HCT116 (cell line): ENCODE data around the gene FHOD3. TPM values are rescaled to one million over a fixed set of nuclear protein-coding genes. Genes with fewer than 3 reads are reported as not detected.

ENCODE experiments used
- ATAC-seq: fragments of 200-7000 bp; cut with Tn5 transposase; 2 replicates; pipeline ENCODE4 v1.9.1; 2020; ENCODE audit warnings: mild to moderate bottlenecking, moderate library complexity
- BruUV-seq: library from RNA; stranded (reverse); fragments of 400-500 nt; replicated peaks from 2 replicates; lab custom pipeline; 2021; lab: Mats Ljungman, UMichigan
- CTCF ChIA-PET: fragments of 300-600 bp; sonication (Branson Sonifier 250); formaldehyde crosslinking; loops from one replicate; lab custom pipeline; 2021; ENCODE audit warnings: antibody characterized with exemption; lab: Charles Lee
- POLR2A ChIA-PET: fragments of 300-600, 350-600 bp; sonication (Branson Sonifier 250); formaldehyde crosslinking; loops from one replicate; lab custom pipeline; 2021; ENCODE audit warnings: antibody characterized with exemption; lab: Charles Lee
- RAD21 ChIA-PET, 2 experiments: fragments of 300-600 bp; sonication (Branson Sonifier 250); formaldehyde crosslinking; loops; one replicate each; lab custom pipeline; 2023; ENCODE audit warnings: low total read pairs in 2 of 2; ENCODE audit not compliant: uncharacterized antibody in 2 of 2, unreplicated experiment in 2 of 2, low non-redundant PET in 1 of 2; lab: Charles Lee
- DNase-seq: peaks from one replicate; pipeline ENCODE4 v3.0.0-alpha.2; 2010; ENCODE audit warnings: low read depth, low spot score
- H2AFZ ChIP-seq: fragments of 200-600 bp; shearing (Covaris generic), sonication (generic); 2 replicates; pipeline ENCODE4 v1.6.1; 2017; ENCODE audit warnings: low read depth, mixed run types, mixed read lengths, antibody characterized with exemption, low read length; ENCODE audit not compliant: poor library complexity, severe bottlenecking
- H3K27ac ChIP-seq: 2 replicates; pipeline ENCODE4 v1.5.1; 2012; ENCODE audit warnings: low read depth, low read length
- H3K27me3 ChIP-seq: fragments of 200-600 bp; sonication (generic); 2 replicates; pipeline ENCODE4 v1.6.1; 2016; ENCODE audit warnings: mixed run types, low read length, mixed read lengths; ENCODE audit not compliant: insufficient read depth
- H3K36me3 ChIP-seq, 2 experiments: fragments of 200-500 bp in 1 of 2; fragments of 200-600 bp in 1 of 2; sonication (Bioruptor generic) in 1 of 2; sonication (generic) in 1 of 2; 2 replicates each; pipeline versions ENCODE4 v1.5.1 to v1.6.1; 2014 to 2016; ENCODE audit warnings: low read length in 2 of 2, inconsistent platforms in 1 of 2, mixed read lengths in 1 of 2, mixed run types in 1 of 2; ENCODE audit not compliant: insufficient read depth in 2 of 2, control insufficient read depth in 1 of 2
- H3K4me1 ChIP-seq, 2 experiments: fragments of 200-600 bp in 1 of 2; sonication (generic) in 1 of 2; 2 replicates each; pipeline versions ENCODE4 v1.5.1 to v1.6.1; 2012 to 2017; ENCODE audit warnings: low read length in 2 of 2, inconsistent platforms in 1 of 2, mild to moderate bottlenecking in 1 of 2, mixed read lengths in 1 of 2, mixed run types in 1 of 2, moderate library complexity in 1 of 2; ENCODE audit not compliant: insufficient read depth in 2 of 2, control insufficient read depth in 1 of 2
- H3K4me2 ChIP-seq: fragments of 200-600 bp; sonication (generic); 2 replicates; pipeline ENCODE4 v1.6.1; 2017; ENCODE audit warnings: mixed run types, low read length, mixed read lengths
- H3K4me3 ChIP-seq, 2 experiments: fragments of 200-600 bp in 1 of 2; sonication (generic) in 1 of 2; replicated peaks in 1 of 2; 2 replicates each; pipeline ENCODE4 v1.5.1; 2011 to 2016; ENCODE audit warnings: low read length in 2 of 2, control low read depth in 1 of 2, low read depth in 1 of 2, mild to moderate bottlenecking in 1 of 2, mixed read lengths in 1 of 2, mixed run types in 1 of 2
- H3K79me2 ChIP-seq: fragments of 200-600 bp; sonication (generic); 2 replicates; pipeline ENCODE4 v1.6.1; 2017; ENCODE audit warnings: mild to moderate bottlenecking, mixed run types, low read length, moderate library complexity, mixed read lengths; ENCODE audit not compliant: insufficient read depth
- H3K9ac ChIP-seq: fragments of 200-600 bp; sonication (generic); 2 replicates; pipeline ENCODE4 v1.6.1; 2016; ENCODE audit warnings: low read length, mixed read lengths
- H3K9me2 ChIP-seq: fragments of 200-600 bp; sonication (generic), shearing (Covaris generic); 2 replicates; pipeline ENCODE4 v1.6.1; 2017; ENCODE audit warnings: mixed run types, mild to moderate bottlenecking, moderate library complexity; ENCODE audit not compliant: insufficient read depth
- H3K9me3 ChIP-seq, 2 experiments: fragments of 200-500 bp in 1 of 2; fragments of 200-600 bp in 1 of 2; sonication (Bioruptor generic) in 1 of 2; sonication (generic) in 1 of 2; 2 replicates each; pipeline ENCODE4 v1.6.1; 2014 to 2017; ENCODE audit warnings: low read length in 2 of 2, mixed read lengths in 2 of 2, inconsistent platforms in 1 of 2, low read depth in 1 of 2, mild to moderate bottlenecking in 1 of 2, mixed run types in 1 of 2, moderate library complexity in 1 of 2; ENCODE audit not compliant: control insufficient read depth in 1 of 2, insufficient read depth in 1 of 2
- H4K20me1 ChIP-seq: fragments of 200-600 bp; sonication (generic), shearing (Covaris generic); 2 replicates; pipeline ENCODE4 v1.6.1; 2017; ENCODE audit warnings: mixed run types, mild to moderate bottlenecking, moderate library complexity; ENCODE audit not compliant: insufficient read depth
- ATF3 ChIP-seq: IDR thresholded peaks from 2 replicates; pipeline ENCODE4 v1.6.1; 2012
- CBX3 ChIP-seq: IDR thresholded peaks from 2 replicates; pipeline ENCODE4 v1.6.1; 2012; ENCODE audit warnings: low read depth
- CTCF ChIP-seq, 3 experiments: fragments of 200-600 bp in 1 of 3; sonication (generic) in 1 of 3; IDR thresholded peaks in 2 of 3; conservative IDR thresholded peaks in 1 of 3; 2 replicates each; pipeline ENCODE4 v1.5.1; 2012 to 2017; ENCODE audit warnings: low read depth in 2 of 3, low read length in 2 of 3, antibody characterized with exemption in 1 of 3, borderline replicate concordance in 1 of 3, control low read depth in 1 of 3, mild to moderate bottlenecking in 1 of 3, mixed read lengths in 1 of 3, mixed run types in 1 of 3, moderate library complexity in 1 of 3; ENCODE audit not compliant: insufficient read depth in 1 of 3
- EGR1 ChIP-seq: IDR thresholded peaks from 2 replicates; pipeline ENCODE4 v1.6.1; 2012; ENCODE audit warnings: low read depth
- ELF1 ChIP-seq: IDR thresholded peaks from 2 replicates; pipeline ENCODE4 v1.6.1; 2012; ENCODE audit warnings: low read depth, borderline replicate concordance
- EZH2 ChIP-seq: fragments of 200-600 bp; sonication (generic); IDR thresholded peaks from 2 replicates; pipeline ENCODE4 v1.6.1; 2017; ENCODE audit warnings: antibody characterized with exemption, mixed run types
- EZH2phosphoT487 ChIP-seq: fragments of 200-600 bp; IDR thresholded peaks from 2 replicates; pipeline ENCODE4 v1.6.1; 2018; ENCODE audit warnings: antibody characterized with exemption, borderline replicate concordance
- JUND ChIP-seq: IDR thresholded peaks from 2 replicates; pipeline ENCODE4 v1.6.1; 2012
- POLR2A ChIP-seq: IDR thresholded peaks from 2 replicates; pipeline ENCODE4 v1.7.0; 2011; ENCODE audit warnings: borderline replicate concordance; ENCODE audit not compliant: insufficient read depth, insufficient read length; ENCODE audit errors: extremely low read depth
- SRF ChIP-seq: IDR thresholded peaks from 2 replicates; pipeline ENCODE4 v1.6.1; 2012; ENCODE audit warnings: low read depth
- TCF7L2 ChIP-seq: IDR thresholded peaks from 2 replicates; pipeline ENCODE4 v1.7.0; 2011; ENCODE audit warnings: borderline replicate concordance, inconsistent platforms; ENCODE audit not compliant: insufficient read depth, insufficient read length; ENCODE audit errors: extremely low read depth
- YY1 ChIP-seq: IDR thresholded peaks from 2 replicates; pipeline ENCODE4 v1.6.1; 2011; ENCODE audit warnings: low read length, low read depth, moderate library complexity, mild to moderate bottlenecking; ENCODE audit not compliant: insufficient replicate concordance; ENCODE audit errors: extremely low read depth
- ZFX ChIP-seq: fragments of 450-650 bp; IDR thresholded peaks from 2 replicates; pipeline ENCODE4 v1.6.1; 2017
- intact Hi-C: fragments of 100-400 bp; cut with micrococcal nuclease; formaldehyde crosslinking; loops from 2 replicates; pipeline ENCODE4 v1.10.0; 2022
- total RNA-seq: library from RNA; stranded (reverse); gene quantifications from one replicate; pipeline ENCODE4 v1.2.1, GENCODE V29; 2021; ENCODE audit not compliant: unreplicated experiment

The FHOD3 gene
- total RNA-seq, 1 experiment from 2014 or later: 4.0 TPM

GRCh38 chr18:36811430-36811829 is 513.9 kb downstream of the FHOD3 start:
- Histone ChIP-seq H3K4me1 (no peaks in the 10 kb centered on the region), H4K20me1 (no peaks in the 10 kb centered on the region), H3K27me3 (no peaks in the 10 kb centered on the region), H3K36me3 (peaks cover 6% of the 10 kb centered on the region in 2 experiments; a peak in 2 of 4 replicates), H3K4me2 (no peak overlapping the region), H3K4me3 (no peak overlapping the region), H3K79me2 (no peaks in the 10 kb centered on the region; the same call in 1 of the 2 replicates), H2AFZ (no peak overlapping the region), H3K9me2 (no peaks in the 10 kb centered on the region), H3K27ac (no peak overlapping the region), H3K9me3 (no peaks in the 10 kb centered on the region), H3K9ac (no peak overlapping the region)
- no TSS peak for BruUV-seq
- no peak for TF ChIP-seq SRF
- TF ChIP-seq EZH2phosphoT487: no peak
- no peak for TF ChIP-seq CTCF (IDR thresholded peaks at IDR 0.05 in 2 of 3, conservative IDR thresholded peaks at IDR 0.05 in 1 of 3; ENCODE audit: borderline replicate concordance in 1 of 3, insufficient read depth in 1 of 3, low read depth in 2 of 3, low read length in 2 of 3)
- TF ChIP-seq ELF1: no peak
- TF ChIP-seq EZH2: no peak
- no peak for TF ChIP-seq CBX3
- TF ChIP-seq JUND: no peak
- TF ChIP-seq ATF3: no peak
- TF ChIP-seq YY1: no peak
- no peak for TF ChIP-seq EGR1
- no peak for TF ChIP-seq TCF7L2
- no peak for TF ChIP-seq ZFX
- TF ChIP-seq POLR2A: no peak
- POLR2A ChIA-PET: no interaction called here
- CTCF ChIA-PET: no interaction called here
- RAD21 ChIA-PET: no interaction called here
- ATAC-seq (no peak), DNase-seq (no peak)
- intact Hi-C loops: no loop called here
